Skin epidermis (tissue), 12 donors: ENCODE results near the gene IYD.

Experiments
- H3K27ac ChIP-seq, 21 experiments: fragments of 200-600 bp; sonication (generic) in 11 of 21; one replicate each; pipeline ENCODE4 v1.5.0; 2020; ENCODE audit warnings: mild to moderate bottlenecking in 3 of 21, inconsistent platforms in 2 of 21, moderate library complexity in 2 of 21
- H3K4me3 ChIP-seq, 7 experiments: fragments of 200-600 bp; sonication (generic) in 2 of 7; one replicate each; pipeline ENCODE4 v1.5.0; 2020; ENCODE audit warnings: inconsistent platforms in 2 of 7, mild to moderate bottlenecking in 2 of 7, moderate library complexity in 1 of 7

IYD gene

GRCh38 chr6:150368762-150369161 lies at the start of gene IYD:
Gene IYD, plus strand, starts transcription at chr6:150369012. Its CDS starts 20 bp downstream, at chr6:150369032.
- Histone ChIP-seq H3K4me3 (no peak within 1 kb of the TSS), H3K27ac (no peak within 1 kb of the TSS)

- Histone ChIP-seq H3K4me3 (no peak overlapping the region), H3K27ac (no peak overlapping the region)
Measured at GRCh38 chr6:150319924-150320323, 48.9 kb upstream of the IYD start.

GRCh38 chr6:150320442-150320841 lies 48.4 kb upstream of the IYD start:
- H3K4me3 ChIP-seq: no peak overlapping the region
- H3K27ac ChIP-seq: no peak overlapping the region

GRCh38 chr6:150322466-150322871 lies 46.3 kb upstream of the IYD start:
- Histone ChIP-seq H3K4me3 (no peak overlapping the region), H3K27ac (no peak overlapping the region)

- H3K4me3 ChIP-seq: no peak overlapping the region
- no peak overlapping the region for H3K27ac ChIP-seq
Measured at GRCh38 chr6:150323205-150323604, 45.6 kb upstream of the IYD start.

- Histone ChIP-seq H3K4me3 (no peak overlapping the region), H3K27ac (no peak overlapping the region)
Measured at GRCh38 chr6:150324044-150324443, 44.8 kb upstream of the IYD start.

- Histone ChIP-seq H3K4me3 (no peak overlapping the region), H3K27ac (no peak overlapping the region)
Measured at GRCh38 chr6:150325066-150325772, 43.6 kb upstream of the IYD start.

GRCh38 chr6:150327117-150327774 lies 41.6 kb upstream of the IYD start:
- Histone ChIP-seq H3K27ac (no peak overlapping the region), H3K4me3 (no peak overlapping the region)

- Histone ChIP-seq H3K4me3 (no peak overlapping the region), H3K27ac (no peak overlapping the region)
Measured at GRCh38 chr6:150328744-150329405, 39.9 kb upstream of the IYD start.

- Histone ChIP-seq H3K4me3 (no peak overlapping the region), H3K27ac (no peak overlapping the region)
Measured at GRCh38 chr6:150331344-150331743, 37.5 kb upstream of the IYD start.

GRCh38 chr6:150332939-150333584 lies 35.8 kb upstream of the IYD start:
- Histone ChIP-seq H3K4me3 (no peak overlapping the region), H3K27ac (no peak overlapping the region)

GRCh38 chr6:150333585-150333941 lies 35.2 kb upstream of the IYD start:
- no peak overlapping the region for H3K4me3 ChIP-seq
- H3K27ac ChIP-seq: no peak overlapping the region

- H3K27ac ChIP-seq: no peak overlapping the region
- no peak overlapping the region for H3K4me3 ChIP-seq
Measured at GRCh38 chr6:150334790-150335783, 33.7 kb upstream of the IYD start.

- H3K4me3 ChIP-seq: no peak overlapping the region
- no peak overlapping the region for H3K27ac ChIP-seq
Measured at GRCh38 chr6:150336299-150336698, 32.5 kb upstream of the IYD start.

- H3K4me3 ChIP-seq: no peak overlapping the region
- H3K27ac ChIP-seq: no peak overlapping the region
Measured at GRCh38 chr6:150336708-150337107, 32.1 kb upstream of the IYD start.

GRCh38 chr6:150342126-150342525 lies 26.7 kb upstream of the IYD start:
- H3K4me3 ChIP-seq: no peak overlapping the region
- no peak overlapping the region for H3K27ac ChIP-seq

- no peak overlapping the region for H3K27ac ChIP-seq
Measured at GRCh38 chr6:150343434-150343833, 25.4 kb upstream of the IYD start.

GRCh38 chr6:150345781-150346180 lies 23.0 kb upstream of the IYD start:
- Histone ChIP-seq H3K27ac (no peak overlapping the region), H3K4me3 (no peak overlapping the region)

More at GRCh38 chr6:150343434-150343833, 25.4 kb upstream of the IYD start:
- H3K4me3 ChIP-seq: no peak overlapping the region

GRCh38 chr6:150346346-150346745 lies 22.5 kb upstream of the IYD start:
- Histone ChIP-seq H3K27ac (no peak overlapping the region), H3K4me3 (no peak overlapping the region)
